GM11168 (cell line): ENCODE data around the gene DYNLT3.

Experiments
- in situ Hi-C: fragments of 300-500 bp; cut with MboI; formaldehyde crosslinking; loops from one replicate; pipeline ENCODE4 v1.12.0; 2022; ENCODE audit warnings: low sequenced_read_pairs; ENCODE audit not compliant: unreplicated experiment

The DYNLT3 gene, protein sequence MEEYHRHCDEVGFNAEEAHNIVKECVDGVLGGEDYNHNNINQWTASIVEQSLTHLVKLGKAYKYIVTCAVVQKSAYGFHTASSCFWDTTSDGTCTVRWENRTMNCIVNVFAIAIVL

DNA sequence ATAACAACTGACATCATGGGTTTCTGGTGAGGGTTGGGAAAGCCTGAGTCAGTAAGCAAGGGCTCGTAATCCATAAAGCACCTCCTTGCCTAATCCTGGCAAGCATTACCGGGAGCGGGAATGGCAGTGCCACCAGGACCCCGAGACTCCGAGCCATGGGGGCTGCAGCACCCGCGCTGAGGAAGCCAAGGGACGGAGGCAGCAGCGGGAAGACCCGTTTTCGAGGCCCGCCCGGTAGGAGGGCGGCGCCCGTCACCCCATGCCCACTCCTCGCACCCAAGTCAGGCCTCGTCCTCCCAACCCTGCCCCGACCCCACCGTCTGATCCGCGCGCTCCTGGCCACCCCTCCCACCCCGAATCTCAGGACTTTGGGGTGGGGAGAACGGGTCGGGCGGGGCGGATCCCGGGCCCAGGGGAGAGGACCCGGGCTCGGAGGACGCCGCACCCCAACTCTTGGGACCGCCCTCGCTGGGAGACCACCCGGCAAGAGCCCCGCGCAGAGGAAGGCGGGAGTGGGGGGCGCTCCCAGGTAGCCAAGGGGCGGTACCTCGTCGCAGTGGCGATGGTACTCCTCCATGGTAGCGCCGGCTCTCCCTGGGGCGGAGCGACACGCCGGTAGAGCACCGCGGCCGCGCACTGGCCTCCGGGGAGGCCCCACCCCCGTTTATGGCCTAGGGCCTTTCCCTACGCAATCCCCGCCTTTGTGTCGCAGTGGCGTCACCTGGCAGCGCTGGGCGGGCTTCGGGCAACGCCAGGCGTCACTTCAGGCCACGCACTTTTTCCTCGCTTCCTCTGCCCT is at the start of gene DYNLT3:
Gene DYNLT3, minus strand, starts transcription at position 638 of the 799 bp plus-strand sequence. Its CDS starts 61 bp downstream, at position 577.
- in situ Hi-C loops: no loop called here

DNA sequence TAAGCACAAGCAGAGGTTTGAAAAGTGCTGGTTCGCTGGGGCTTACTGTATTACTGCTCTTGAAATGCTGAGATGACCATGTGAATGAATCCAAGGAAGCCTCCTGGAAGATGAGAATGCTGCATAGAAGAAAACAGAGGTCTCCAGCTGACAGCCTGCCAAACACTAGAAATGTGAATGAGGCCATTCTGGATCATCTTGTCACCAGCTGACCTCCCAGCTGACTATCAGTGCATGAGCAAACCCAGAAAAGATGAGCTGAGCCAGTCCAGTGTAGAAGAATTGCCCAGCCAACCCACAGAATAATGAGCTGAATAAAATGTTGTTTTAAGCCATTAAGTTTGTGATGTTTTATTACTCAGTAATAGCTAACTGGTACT is 49.1 kb upstream of the DYNLT3 start:
- in situ Hi-C loops: no loop called here

DNA sequence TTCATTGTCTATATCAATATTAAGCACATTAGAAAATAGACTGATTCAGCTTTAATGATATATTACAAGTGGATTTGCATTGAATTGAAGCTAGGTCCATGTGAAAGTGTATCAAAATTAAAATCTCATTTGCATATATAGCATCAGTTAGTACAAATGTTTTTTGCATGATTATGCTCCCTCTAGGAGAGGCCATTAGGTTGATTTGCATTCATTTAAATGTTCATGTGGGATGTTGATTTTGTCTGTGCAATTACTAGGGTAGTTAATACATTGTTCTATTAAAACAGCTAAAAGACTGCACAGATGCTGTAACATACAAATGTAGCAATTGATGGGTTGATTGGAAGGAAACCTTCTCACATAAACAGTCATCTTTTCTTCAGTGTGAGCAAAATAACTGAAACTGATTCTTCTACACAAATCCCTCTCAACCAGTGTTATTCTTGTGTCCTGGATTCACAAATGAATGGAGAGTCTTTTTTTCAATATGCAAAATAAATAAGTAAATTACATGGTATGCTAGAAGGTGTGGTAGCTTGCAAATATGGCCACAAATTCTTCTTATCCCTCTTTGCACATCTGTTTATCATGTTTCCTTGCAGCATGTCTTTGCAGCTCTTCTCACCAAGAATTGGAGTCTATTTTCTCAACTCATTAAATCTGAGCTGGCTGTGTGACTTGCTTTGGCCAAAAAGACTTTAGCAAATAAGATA is 48.6 kb upstream of the DYNLT3 start:
- in situ Hi-C loops: no loop called here

- in situ Hi-C loops: no loop called here
Observed at GRCh38 chrX:37894725-37895124, 47.4 kb upstream of the DYNLT3 start.

DNA sequence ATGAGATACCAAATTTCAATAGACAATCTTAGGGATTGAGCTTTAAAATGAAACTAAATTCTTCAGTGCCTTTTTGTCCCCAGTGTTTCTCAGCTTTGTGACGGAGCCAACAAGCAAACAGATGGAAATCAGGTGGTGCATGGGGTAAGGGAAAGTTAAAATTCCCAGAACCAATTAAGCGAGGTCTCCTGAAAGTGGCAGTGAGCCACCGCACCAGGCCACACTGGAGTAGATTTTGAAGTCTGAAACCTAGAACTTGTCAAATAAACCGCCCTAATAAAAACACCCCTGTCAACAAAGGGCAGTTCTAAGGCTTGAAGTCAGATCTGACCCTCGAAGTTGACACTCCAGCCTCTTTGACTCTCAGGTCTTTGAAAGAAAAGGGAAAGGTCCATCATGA is 40.6 kb upstream of the DYNLT3 start:
- in situ Hi-C loops: no loop called here

- in situ Hi-C loops: no loop called here
Observed at GRCh38 chrX:37887347-37887746, 40.0 kb upstream of the DYNLT3 start.

DNA sequence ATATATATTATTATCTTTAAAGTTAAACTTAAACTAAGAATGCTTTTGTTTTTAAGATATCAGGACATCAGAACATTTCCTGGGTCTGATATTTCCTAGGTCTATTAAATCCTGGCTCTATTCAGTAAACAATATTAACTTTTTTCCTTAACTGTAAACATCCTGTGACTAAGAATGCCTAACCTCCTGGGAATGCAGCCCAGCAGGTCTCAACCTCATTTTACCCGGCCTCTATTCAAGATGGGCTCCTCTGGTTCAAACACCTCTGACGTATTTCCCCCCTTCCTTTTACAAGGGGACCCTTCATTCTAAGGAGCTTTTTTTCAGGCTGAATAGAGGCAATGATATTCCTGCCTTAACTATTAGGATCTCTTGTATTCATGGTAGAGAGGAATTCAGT is 35.8 kb upstream of the DYNLT3 start:
- in situ Hi-C loops: no loop called here

- in situ Hi-C loops: no loop called here
Observed at GRCh38 chrX:37879692-37880091, 32.3 kb upstream of the DYNLT3 start.

- in situ Hi-C loops: no loop called here
Observed at GRCh38 chrX:37876716-37877115, 29.3 kb upstream of the DYNLT3 start.

DNA sequence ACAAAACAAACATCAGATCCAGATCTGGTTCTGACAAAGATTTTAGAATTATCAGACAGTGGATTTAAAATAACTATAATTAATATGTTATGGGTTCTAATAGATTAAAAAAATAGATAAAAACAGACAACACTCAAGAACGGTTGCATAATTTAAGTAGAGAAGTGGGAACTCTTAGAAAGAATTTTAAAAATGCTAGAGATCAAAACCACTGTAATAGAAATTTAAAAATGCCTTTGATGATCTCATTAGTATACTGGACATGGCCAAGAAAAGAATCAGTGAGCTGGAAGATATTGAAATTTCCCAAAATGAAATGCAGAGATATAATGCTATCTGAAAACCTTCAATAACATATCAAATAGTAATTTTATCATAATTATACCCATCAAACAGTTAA is 28.3 kb upstream of the DYNLT3 start:
- in situ Hi-C loops: no loop called here

DNA sequence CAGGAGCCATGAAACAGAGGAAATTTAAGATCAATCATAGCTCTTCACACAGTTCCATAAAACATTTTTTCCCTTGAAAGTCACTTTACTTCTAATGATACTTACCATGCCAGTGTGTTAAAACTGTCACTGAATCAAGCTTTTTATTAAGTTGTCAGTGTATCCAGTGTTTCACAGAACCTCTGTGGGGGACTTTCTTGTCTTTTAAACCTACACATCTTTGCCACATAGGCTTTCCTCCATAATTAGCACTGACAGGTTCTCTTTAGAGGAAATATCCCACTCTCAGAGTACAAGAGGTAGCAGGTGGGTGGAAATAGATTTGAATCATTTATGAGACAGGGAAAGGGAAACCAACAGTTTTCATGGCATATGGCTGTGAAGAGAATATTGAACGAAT is 25.8 kb upstream of the DYNLT3 start:
- in situ Hi-C loops: no loop called here

- in situ Hi-C loops: no loop called here
Observed at GRCh38 chrX:37872303-37872655, 24.9 kb upstream of the DYNLT3 start.

DNA sequence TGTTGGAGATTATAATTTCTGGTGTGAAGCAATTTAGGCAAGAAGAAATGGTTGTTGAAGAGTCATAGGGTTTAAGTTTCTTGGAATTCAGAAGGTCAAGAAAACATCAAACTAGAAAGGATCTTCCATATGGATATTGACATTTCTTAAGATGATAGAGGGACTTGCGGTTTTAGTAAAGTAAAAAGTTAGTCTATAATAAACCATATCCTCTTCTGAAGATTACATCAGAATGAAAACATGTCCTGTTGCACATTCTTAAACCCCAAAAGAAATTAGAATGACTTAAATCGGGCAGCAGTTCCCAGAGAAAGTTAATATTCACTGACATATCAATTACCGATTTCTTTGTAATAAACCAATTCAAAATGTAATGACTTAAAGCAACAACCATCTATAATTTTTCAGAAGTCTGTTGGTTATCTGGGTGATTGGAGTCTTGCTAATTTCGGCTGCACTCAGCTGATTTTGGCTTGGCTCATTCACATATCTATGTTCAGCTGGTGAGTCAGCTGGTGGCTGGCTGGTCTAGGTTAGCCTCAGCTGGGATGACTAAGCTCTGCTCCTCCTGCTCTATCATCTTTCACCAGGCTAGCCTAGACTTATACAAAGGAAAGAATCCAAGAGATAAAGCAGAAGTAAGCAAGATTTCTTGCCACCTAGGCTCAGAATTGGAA is 24.4 kb upstream of the DYNLT3 start:
- in situ Hi-C loops: no loop called here

- in situ Hi-C loops: no loop called here
Observed at GRCh38 chrX:37867536-37868153, 20.3 kb upstream of the DYNLT3 start.

DNA sequence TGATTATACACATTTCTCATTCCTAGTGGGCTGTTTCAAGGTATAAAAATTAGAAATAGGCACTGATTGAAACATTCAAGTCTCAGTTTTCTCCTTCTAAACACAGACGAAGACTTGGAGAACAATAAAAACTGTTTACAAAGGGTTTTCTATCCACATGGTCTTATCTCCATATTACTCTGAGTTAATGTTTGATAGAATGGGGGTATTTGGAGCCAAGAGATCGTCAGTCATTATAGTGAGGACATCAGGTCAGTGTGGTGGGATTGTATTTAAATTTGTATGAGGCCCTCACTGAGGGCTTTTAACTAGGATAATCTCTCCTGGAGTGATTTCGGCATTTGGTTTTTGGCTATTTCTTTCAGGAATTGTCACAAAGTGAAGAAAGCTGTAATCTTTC is 16.4 kb upstream of the DYNLT3 start:
- in situ Hi-C loops: no loop called here

DNA sequence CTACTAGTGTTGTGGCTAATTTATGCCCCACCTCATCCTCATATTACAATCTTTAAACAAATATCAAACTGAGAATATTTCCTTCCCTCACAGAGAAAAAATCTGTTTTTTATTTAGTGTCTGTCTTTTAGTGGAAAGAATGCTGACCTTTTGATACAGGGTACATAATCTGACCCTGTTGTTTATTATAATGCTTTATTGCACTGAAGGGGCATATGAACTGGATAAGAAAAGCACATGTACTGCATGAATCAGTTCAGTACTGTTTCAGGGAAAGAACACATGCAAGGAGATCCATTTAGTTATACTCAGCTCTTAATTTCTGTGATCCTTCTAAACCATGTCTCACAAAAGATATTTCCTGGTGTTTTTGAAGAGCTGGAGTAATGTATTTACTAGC is 15.5 kb upstream of the DYNLT3 start:
- in situ Hi-C loops: no loop called here

DNA sequence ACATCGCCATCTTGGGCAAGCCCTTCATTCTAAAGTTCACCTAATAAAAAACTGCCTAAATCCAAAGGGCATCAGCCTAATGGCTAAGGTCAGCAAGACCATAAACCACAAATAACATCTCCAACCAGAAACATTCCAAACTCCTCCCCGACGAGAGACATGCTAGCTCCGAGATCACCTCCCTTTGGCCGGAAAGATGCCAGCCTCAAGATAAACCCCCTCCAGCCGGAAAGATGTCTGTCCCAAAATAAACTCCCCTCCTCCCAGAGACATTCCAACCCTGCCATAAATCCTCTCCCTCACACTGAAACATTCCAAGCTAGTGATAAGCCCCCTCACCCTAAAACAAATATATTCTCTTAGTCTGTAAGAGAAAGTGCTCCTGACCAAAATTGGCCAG is 13.3 kb upstream of the DYNLT3 start:
- in situ Hi-C loops: no loop called here

DNA sequence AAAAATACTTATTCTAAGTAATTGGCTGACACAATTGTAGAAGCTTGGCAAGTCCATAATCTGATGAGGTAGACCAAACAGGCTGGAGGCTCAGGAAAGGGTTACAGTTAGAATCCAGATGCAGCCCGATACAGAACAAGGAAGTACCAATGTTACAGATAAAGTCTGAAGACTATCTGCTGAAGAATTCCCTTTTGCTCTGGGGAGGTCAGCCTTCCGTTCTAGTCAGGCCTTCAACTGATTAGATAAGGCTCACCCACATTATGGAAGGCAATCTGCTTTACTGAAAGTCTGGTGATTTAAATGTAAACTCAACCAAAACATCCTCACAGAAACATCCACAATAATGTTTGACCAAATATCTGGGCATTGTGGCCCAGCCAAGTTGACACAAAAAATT is 7.4 kb upstream of the DYNLT3 start:
- in situ Hi-C loops: no loop called here

GRCh38 chrX:37854148-37854547 is 6.8 kb upstream of the DYNLT3 start:
- in situ Hi-C loops: no loop called here

DNA sequence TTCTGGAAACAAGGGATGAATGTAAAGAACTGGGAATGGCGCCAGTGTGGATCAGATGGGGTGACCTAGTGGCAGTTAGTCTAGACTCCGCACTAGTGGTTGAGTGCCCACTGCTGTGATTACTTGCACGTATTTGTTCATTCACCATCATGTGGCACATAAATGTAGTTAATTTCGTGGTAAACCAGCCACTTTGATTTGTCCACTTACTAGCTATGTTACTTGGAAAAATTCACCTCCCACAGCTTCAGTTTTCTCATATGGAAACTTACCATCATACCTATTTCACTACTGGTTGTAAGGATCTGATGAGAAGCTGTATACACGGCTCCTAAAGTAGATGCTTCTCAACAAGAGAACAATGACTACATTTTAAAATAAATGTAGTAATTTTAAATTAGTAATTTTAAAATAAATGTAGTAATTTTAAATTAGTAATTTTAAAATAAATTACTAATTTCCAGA is 394 bp upstream of the DYNLT3 start:
- in situ Hi-C loops: no loop called here

- in situ Hi-C loops: no loop called here
Observed at GRCh38 chrX:37846558-37846933, 825 bp downstream of the DYNLT3 start.
